Liver (tissue), 3 donors: ENCODE results near the gene DCC.

Experiments
- CTCF ChIP-seq: fragments of 150-350 bp; IDR thresholded peaks from 2 replicates; pipeline ENCODE4 v1.5.1; 2017; ENCODE audit warnings: improper control_type of control experiment, low read depth, low read length; ENCODE audit not compliant: missing input control
- EGR1 ChIP-seq, 2 donors: IDR thresholded peaks; 2 replicates each; pipeline ENCODE4 v1.6.1; 2016 to 2018; ENCODE audit warnings: antibody characterized with exemption in 2 of 2, low read depth in 2 of 2
- GABPA ChIP-seq, 2 donors: IDR thresholded peaks in 1 of 2; conservative IDR thresholded peaks in 1 of 2; 2 replicates each; pipeline ENCODE4 v1.6.1; 2016; ENCODE audit warnings: antibody characterized with exemption in 2 of 2, mild to moderate bottlenecking in 1 of 2, moderate library complexity in 1 of 2
- MAX ChIP-seq: IDR thresholded peaks from 2 replicates; pipeline ENCODE4 v1.6.1; 2016; ENCODE audit warnings: antibody characterized with exemption
- RAD21 ChIP-seq, 2 donors: IDR thresholded peaks; 2 replicates each; pipeline ENCODE4 v1.6.1; 2016; ENCODE audit warnings: antibody characterized with exemption in 2 of 2, mild to moderate bottlenecking in 2 of 2
- REST ChIP-seq: IDR thresholded peaks from 2 replicates; pipeline ENCODE4 v1.6.1; 2016; ENCODE audit warnings: antibody characterized with exemption, mild to moderate bottlenecking
- RXRA ChIP-seq, 2 donors: IDR thresholded peaks; 2 replicates each; pipeline ENCODE4 v1.6.1; 2017 to 2018; ENCODE audit warnings: antibody characterized with exemption in 2 of 2, mild to moderate bottlenecking in 1 of 2
- YY1 ChIP-seq: IDR thresholded peaks from 2 replicates; pipeline ENCODE4 v1.6.1; 2016; ENCODE audit warnings: antibody characterized with exemption, mild to moderate bottlenecking
- ZBTB33 ChIP-seq: IDR thresholded peaks from 2 replicates; pipeline ENCODE4 v1.6.1; 2016; ENCODE audit warnings: antibody characterized with exemption
- donor health status: healthy.
- donor health status: healthy.

- TF ChIP-seq REST (no peak), CTCF (no peak), YY1 (no peak), MAX (no peak), ZBTB33 (no peak), RAD21 (IDR thresholded peaks at IDR 0.05) (no peak), EGR1 (IDR thresholded peaks at IDR 0.05; ENCODE audit: low read depth in 2 of 2) (no peak), RXRA (IDR thresholded peaks at IDR 0.05) (no peak), GABPA (IDR thresholded peaks at IDR 0.05 in 1 of 2, conservative IDR thresholded peaks at IDR 0.05 in 1 of 2) (no peak)
Measured at GRCh38 chr18:52588931-52589330, 248.9 kb downstream of the DCC start.
